Activated CD4-positive, alpha-beta T cell treated with anti-CD3 and anti-CD28 coated beads, Interleukin-2, amount 50 U/mL, for 1 hour (primary cell): ENCODE data around the gene RSPH1.

Experiments used
- DNase-seq: peaks from one replicate; pipeline ENCODE4 v3.0.0-alpha.2; 2020

The RSPH1 gene

DNA sequence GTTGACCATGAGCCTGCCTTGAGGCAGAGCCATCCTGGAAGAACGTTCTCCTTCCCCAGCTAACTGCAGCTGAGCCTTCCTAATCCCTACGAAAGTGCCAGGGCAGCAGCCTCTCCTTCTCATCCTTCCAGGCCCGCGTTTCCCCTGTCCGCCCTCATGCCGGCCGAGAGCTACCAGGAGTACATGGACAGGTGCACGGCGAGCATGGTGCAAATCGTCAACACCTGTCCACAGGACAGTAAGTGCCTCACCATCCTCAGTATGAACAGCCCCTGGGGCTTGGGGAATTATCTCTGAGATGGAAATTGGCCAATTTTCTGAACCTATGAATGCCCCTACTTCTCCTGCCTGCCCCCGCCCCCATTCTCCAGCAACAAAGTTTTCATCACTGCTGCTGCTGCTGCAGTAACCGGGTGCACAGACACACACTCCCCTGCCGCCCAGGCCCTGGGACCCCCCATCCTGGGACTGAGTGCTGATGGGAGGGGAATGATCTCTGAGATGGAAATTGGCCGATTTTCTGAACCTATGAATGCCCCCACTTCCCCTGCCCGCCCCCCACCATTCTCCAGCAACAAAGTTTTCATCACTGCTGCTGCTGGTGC is 52.7 kb downstream of the RSPH1 start:
- DNase-seq, result no peak

DNA sequence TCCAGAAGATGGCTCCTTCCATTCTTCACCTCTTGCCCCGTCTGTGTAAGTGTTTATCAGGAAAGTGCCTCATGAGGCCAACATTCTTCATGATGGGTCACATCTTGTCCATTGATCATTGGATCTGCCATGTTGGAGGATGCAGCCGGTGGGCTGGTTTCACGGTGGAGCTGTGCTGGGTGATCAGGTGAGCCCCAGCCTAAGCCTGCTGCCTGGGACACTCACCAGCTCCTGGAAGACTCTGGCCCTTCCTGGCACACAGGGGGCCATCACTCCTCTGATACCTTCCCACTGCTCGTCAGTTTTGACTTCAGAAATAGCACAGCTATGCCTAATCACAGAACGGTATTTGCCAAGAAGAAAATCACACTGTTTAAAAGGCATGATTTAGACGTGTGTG is 54.1 kb downstream of the RSPH1 start:
- DNase-seq, result no peak

DNA sequence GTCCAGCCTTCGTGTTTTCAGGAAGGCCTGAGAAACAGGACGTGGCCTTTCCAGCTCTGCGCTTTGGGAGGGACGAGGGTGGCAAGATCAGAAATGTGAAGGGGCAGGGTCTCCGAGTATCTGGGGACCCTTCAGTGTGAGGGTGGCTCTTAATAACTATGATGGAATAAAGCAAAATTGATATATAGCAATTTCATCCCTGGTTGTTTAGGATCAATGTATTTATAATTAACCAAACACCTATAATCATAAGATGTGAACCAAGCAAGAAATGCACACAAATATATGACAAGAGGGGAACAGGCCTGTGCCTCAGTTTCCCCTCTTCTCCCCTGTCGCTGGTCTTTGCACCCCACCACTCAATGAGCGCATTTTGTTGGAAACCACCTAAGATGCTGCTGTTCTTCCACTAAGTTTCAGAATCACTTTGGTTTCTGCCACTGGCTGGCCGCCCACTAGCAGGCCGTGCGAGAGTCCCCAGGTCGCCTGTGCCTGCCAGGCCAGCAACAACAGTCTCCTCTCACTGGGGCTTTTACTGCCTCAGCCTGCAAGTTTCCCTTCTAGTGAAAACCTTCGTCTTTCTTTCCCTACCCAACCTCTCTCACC is 55.7 kb downstream of the RSPH1 start:
- DNase-seq, result no peak

DNA sequence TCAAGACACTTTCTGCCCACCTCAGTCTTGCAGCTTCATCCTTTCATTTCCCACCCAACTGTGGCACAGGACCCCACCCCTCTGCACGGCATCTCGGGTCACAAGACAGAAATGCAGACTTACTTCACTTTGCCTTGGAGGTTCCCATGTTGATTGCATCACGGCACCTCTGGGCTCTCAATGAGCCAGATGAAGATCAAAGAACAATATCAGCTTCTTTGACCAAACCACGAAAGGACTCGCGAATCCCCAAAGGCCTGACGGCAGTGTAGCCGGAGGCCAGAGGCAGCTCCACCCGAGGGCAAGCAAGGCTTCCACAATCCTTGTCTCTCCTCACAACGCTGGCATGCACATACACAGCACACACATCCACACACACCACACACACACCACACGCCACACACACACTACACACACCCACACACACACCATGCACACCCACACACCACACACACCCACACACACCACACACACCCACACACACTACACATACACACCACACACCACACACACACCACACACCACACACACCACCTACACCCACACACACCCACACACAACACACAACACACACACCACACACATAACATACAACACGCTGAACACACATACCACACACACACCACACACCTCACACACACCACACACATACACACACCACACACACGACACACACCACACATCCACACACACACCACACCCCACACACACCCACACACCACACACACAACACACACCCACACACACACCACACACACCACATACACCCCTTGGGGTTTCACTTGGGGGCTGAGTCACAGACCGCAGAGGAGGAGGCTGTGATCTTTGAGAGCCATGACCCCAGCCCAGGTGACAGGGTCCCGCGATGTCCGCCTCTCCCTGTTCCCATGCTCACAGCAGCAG is 56.5 kb downstream of the RSPH1 start:
- DNase-seq, result no peak

DNA sequence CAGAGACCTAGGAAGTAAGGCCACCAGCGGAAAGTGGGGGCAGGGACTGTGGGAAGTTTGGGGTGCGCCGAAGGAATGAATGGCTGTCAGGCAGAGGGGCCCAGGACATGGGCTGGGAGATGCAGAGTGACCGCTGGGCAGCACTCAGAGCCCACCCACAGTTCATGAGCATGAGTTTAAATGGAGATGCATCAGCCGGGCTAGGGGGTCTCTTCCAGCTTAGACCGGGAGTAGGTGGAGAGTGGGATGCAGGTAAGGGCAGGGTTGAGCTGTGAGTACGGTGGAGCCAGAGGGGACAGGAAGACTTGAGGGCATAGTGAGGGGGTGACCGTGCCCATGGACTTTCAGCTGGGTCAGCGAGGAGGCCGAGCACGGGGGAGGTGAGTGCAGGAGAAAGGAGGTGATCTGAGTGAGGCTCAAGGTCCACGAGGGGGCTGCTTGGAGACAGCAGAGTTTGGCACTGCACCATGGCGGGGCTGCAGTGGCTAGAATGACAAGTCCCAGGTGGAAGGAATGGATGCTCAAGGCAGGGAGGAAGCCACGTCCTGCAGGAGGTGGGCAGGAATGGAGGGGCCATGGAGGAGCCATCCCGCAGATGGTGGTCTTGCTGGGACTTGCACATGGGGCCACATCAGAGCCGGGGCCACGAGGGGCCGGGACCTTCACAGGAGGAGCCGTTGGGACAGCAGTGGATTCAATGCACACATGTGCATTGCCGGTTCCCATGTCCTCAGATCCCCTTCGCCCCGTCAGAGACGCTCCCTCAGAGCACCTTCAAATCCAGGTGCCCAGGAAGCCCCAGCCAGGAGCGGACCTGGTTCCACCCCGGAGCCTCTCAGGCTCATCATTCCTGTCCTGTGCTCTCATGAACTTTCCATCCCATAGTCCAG is 57.5 kb downstream of the RSPH1 start:
- DNase-seq, result no peak

DNA sequence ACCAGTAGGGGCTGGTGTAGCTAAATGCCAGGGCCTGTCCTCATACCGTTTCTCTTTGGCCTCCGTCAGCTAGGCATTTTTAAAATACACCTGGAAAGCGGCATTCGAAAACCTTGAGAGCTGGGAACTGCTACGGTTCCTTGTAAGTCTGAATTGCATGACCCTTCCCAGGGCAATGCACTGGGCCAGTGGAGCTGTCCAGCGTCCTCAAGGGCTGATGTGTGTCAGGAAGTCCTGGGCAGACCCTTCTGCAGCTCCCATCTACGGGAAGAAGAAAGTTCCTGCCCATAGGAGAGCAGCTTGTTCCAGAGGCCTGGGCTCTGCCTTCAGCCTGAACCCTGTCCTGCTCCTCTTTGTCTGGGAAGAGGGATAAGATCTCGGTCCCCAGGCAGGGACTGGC is 58.2 kb downstream of the RSPH1 start:
- no peak for DNase-seq

DNA sequence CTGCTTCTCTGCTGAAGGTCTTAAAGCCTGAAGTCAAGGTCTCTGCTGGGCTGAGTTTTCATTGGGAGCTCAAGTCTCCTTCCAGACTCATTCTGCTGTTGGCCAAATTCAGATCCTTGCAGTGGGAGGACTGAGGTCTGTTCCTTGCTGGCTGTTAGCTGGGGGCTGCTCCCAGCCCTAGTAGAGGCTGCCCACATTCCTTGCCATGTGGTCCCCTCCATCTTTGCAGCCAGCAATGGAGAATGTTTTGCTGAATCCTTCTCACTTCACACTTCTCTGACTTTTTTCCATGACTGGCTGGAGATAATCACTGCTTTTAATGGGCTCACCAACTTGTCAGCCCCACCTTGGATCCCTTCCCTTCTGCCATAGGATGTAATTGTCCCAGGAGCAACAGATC is 59.1 kb downstream of the RSPH1 start:
- no peak for DNase-seq

DNA sequence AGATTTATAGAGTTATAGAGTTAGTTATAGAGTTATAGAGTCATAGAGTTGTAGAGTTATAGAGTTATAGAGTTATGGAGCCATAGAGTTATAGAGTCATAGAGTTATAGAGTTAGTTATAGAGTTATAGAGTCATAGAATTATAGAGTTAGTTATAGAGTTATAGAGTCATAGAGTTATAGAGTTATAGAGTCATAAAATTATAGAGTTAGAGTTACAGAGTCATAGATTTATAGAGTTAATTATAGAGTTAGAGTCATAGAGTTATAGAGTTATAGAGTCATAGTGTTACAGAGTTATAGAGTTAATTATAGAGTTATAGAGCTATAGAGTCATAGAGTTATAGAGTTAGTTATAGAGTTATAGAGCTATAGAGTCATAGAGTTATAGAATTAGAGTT is 60.2 kb downstream of the RSPH1 start:
- DNase-seq, result no peak

DNA sequence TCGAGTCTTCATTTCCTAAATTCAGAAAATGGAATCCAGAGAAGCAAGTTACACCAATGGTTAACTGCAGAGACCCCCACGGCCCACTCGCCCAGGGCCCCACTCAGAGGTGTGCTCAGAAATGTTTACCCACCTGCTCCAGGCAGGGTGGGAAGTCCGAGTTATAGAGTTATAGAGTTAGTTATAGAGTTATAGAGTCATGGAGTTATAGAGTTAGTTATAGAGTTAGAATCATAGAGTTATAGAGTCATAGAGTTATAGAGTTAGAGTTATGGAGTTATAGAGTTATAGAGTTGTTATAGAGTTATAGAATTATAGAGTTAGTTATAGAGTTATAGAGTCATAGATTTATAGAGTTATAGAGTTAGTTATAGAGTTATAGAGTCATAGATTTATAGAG is 60.6 kb downstream of the RSPH1 start:
- DNase-seq, result no peak

DNA sequence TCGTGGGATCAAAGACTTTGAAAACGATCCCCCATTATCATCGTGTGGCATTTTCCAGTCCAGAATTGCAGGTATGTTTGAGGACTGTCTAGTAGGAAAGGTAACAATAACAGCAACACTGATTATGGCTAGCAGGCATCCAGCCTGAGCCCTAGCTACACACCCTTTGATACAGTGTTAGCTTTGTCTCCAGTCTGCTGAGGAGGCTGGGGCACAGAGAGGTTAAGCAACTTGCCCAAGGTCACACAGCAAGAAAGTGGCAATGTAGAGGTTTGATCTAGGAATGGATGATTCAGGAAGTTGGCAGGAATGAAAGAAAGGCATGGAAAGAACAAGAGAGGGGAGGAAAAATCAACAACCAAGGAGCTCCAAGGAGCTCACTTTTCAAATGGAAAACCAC is 61.1 kb downstream of the RSPH1 start:
- DNase-seq, result no peak

DNA sequence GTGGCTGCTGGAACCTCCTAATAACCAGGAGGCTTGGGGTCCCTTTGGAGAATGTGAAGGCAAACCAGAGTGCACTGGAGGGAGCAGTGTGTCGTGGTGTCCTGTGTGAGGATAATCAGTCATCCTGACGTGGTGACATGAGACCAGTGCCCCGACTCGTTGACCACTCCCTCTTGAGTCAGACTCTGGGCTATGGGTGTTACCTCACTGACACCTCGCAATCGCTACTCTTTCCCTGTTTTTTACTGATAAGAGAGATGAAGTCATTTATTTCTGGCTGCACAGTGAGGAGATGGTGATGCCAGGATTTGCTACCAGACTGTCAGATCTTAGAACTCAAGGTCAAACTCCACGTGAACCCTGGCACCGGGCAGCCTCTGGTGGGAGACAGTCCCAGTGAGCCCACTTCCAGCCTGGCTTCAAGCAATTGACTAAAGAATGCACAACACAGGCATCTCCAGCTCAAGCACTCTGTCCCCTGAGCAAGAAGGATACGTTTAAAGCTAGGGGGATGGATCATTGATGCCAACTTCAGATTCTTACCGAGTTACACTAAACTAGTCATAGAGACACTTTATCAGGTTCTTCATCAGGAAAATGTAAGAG is 62.0 kb downstream of the RSPH1 start:
- DNase-seq, result no peak

DNA sequence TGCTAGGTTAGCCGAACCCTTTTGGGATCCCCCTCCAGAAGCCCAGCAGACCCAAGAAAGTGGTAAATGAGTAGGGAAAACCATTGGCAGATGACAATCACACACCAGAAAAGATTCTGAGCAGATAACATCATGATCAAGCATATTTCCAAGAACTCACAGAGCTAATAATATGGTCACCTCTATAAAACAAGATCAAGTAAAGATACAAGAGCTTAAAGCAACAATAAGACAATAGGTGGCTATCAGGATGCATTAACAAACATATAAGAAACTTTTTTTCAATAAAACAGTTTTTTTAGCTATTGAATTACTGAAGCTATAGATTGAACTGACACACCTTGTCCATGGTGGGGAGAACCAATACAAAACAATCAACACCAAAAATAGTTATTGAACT is 63.3 kb downstream of the RSPH1 start:
- no peak for DNase-seq

DNA sequence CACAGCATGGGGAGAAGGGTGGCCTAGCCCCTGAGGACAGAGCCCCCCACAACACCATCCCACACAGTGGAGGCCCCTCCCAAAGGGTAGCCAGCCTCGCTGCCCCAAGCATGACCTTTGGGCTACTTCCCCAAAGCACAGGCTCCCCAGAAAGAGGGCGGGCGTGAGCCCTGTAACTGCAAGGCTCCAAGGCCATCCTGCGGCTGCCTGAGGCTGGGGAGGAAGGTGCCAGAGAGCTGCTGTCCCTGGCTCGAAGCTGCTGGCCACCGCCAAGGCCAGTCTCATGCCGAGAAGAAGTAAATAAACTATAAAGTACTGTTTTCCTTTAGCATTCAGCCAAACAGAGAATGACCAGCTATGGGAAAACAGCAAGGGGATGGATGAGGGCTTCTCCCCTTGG is 64.8 kb downstream of the RSPH1 start:
- no peak for DNase-seq

DNA sequence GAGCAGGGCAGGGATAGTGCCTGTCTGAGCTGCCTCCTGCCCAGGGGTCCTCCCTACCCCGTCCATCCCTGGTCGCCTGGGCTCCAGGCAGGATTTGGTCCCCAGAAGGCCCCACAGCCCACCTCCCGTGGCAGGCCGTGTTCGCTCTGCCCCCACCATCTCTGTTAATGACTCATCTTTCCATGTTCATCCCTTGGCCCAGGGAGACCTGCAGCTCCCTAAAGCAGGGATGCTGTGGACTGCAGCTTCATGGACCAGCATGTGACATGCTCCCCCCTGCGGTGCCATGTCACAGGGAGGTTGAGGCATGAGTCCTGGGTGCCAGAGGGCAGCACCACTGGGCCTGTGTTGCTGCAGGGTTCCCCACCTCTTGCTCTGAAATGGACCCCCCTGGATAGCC is 65.5 kb downstream of the RSPH1 start:
- DNase-seq, result no peak

DNA sequence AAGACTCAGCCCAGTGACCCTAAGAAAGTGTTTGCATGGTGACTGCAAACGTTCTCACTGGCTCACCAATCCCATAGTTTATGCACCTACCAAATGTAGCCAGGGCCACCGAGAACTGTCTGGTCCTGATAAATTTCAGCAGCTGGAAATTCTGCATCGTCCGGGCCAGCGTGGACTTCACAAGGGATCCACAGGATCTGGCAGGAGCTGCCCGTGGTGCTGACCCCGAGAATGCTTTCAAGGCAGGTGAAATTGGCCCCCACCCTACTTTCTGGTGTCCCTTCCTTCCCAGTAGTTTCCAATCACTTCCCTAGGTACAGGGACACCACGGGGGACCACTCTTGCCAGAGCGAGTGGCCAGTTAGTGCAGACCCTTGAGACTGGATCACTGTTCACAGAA is 66.2 kb downstream of the RSPH1 start:
- no peak for DNase-seq

DNA sequence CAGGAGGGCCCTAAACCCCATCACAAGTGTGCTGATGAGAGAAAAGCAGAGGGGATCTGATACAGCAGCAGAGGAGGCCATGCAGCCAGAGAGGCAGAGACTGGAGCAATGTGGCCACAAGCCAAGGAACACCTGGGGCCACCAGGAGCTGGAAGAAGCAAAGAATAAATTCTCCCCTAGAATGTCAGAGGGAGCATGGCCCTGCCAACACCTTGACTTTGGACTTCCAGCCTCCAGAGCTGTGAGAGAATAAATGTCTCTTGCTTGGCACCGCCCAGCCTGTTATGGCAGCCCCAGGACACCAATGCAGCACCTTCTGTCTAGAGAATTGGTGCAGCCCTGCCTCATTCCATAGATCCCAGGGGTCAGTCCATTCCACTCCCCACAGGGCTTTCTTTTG is 67.0 kb downstream of the RSPH1 start:
- DNase-seq, result no peak

DNA sequence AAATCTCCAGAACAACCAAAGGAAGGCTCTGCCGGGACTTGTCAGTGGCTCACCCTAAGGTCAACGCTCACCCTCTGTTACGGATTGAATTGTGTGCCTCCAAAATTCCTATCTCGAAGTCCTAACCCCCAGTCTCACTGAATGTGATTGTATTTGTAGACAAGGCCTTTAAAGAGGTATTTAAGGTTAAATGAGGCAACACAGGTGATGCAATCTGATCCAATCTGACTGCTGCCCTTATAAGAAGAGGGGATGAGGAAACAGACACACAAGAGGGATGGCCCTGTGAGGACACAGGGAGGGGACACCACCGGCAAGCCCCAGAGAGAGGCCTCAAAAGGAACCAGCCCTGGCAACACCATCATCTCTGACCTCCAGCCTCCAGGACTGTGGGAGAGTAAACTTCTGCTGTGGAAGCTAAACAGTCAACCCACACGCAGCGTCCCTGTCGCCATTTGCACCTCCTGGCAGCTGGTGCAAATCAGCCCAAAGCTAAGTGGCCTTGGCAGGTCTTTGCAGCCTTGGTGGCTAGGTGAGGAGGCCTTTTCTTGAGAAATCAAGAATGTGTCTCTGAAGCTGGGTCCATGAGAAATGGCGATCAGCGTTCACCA is 68.1 kb downstream of the RSPH1 start:
- no peak for DNase-seq

DNA sequence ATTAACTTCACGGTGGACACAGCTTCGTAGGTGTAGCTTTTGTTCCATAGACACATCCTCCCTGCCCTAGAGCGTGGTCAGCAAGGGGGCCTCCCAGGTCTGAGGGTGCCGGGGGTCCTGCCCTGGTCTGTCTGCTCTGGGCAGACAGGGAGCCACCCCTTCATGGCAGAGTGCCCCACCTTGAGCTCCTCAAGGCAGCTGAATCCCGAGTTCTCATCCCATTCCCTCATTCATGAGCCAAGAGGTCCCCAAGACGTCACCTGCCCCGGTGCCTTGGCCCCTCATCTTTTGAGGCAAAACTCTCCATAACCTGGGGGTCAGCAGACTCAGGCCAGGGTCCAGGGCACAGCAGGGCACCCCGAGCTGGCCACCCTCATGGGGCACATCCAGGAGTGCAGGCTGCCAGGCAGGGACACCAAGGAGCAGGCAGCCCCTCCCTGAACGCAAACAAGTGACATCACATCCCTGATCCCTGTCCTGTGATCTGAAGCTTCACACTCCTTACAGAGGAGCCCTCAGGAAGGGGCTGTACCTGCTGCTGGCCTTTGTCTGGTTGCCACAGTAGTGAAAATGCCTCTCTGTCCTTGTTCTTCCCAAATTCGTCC is 69.0 kb downstream of the RSPH1 start:
- DNase-seq, result no peak

DNA sequence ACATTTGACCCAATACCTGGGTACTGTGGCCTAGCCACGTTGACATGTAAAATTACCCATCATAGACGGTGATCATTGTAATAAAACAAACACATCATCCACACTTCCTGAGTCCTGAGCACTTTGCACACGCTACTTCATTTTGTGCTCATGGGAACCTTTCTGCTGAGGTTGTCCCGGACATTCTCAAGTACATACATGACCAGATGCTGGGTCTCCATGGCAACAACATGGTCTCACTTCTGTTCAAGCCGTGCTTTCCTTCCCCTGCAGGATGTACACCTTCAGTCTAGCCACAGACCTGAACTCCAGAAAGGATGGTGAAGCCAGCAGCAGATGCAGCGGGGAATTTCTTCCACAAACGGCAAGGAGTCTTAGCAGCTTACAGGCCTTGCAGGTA is 69.6 kb downstream of the RSPH1 start:
- no peak for DNase-seq

DNA sequence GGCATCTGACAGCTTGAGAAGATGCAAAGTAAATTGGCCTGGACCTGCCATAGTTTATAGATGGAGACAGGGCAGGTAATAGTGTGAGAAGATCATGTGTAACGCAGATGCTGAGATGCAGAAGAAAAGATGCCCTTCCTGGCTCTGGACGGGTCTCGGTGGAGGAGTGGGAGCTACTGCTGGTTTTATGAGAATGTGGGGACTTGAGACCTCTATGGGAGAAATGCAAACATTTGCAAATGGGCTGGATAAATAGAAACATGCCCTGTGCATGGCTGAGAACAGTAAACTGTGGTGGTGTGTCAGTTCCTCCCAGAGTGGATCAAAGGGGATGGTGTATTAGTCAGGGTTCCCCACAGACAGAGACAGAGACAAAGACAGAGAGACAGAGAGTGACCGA is 70.4 kb downstream of the RSPH1 start:
- no peak for DNase-seq

DNA sequence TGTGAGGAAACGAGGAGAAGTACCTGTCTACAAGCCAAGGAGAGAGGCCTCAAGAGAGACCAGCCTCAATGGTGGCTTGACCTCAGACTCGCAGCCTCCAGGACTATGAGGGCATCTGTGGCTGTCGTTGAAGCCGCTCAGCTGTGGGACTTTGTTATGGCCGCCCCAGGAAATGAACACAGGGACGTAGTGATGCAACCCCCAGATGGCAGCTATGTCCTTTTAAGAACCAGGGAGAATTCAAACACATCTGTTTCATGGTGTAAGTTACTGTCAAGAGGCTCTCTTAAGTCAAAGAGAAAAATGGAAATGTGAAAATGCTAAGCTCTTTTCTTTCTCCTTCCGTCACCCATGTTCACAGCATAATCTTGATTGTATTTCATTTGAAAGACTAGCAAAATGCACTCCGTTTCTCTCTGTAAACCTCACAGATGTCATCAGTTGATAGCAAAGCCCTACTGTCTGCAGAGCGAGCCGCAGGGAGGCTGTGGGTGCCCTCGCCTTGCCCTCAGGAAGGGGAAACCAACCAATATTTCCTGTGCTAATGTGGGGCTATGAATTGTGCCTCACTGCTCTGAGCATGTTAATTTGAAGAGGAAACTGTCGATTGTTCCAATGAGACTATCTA is 71.0 kb downstream of the RSPH1 start:
- DNase-seq, result peak; percentile 72
